HG03066 (cell line): ENCODE measurements around the gene ACOT8.
"Not testable (repeated sequence)": the region's sequence is repeated elsewhere in the genome, so short reads cannot be mapped to it uniquely, and the experiment has no call there.

Experiments
- ATAC-seq: cut with Tn5 transposase; IDR thresholded peaks from one replicate; pipeline ENCODE4 v1.9.1; 2021; ENCODE audit warnings: low read depth; ENCODE audit not compliant: unreplicated experiment

Gene ACOT8

GRCh38 chr20:45832619-45833018 is 24.6 kb downstream of the ACOT8 start:
- no peak for ATAC-seq

- not testable (repeated sequence) for ATAC-seq
These were observed 27.5 kb downstream of the ACOT8 start for GRCh38 chr20:45829673-45830106.

GRCh38 chr20:45828589-45828988 is 28.6 kb downstream of the ACOT8 start:
- ATAC-seq, result no peak

GRCh38 chr20:45827712-45828111 is 29.5 kb downstream of the ACOT8 start:
- ATAC-seq, result no peak

GRCh38 chr20:45827030-45827652 is 30.1 kb downstream of the ACOT8 start, which contains the start of gene TNNC2:
TNNC2 (minus strand) TSS chr20:45827312; CDS start chr20:45827248, 64 bp downstream.
- no peak for ATAC-seq

- ATAC-seq, result no peak
These were observed 30.7 kb downstream of the ACOT8 start for GRCh38 chr20:45826381-45827019.

- no peak for ATAC-seq
These were observed 33.0 kb downstream of the ACOT8 start for GRCh38 chr20:45823949-45824835.

GRCh38 chr20:45822857-45823256 is 34.3 kb downstream of the ACOT8 start:
- ATAC-seq, result no peak

GRCh38 chr20:45821947-45822346 is 35.2 kb downstream of the ACOT8 start:
- no peak for ATAC-seq

- ATAC-seq, result no peak
These were observed 37.7 kb downstream of the ACOT8 start for GRCh38 chr20:45819466-45819865.

- ATAC-seq, result no peak
These were observed 39.0 kb downstream of the ACOT8 start for GRCh38 chr20:45818239-45818638.

- no peak for ATAC-seq
These were observed 39.6 kb downstream of the ACOT8 start for GRCh38 chr20:45817376-45818194.

- ATAC-seq, result no peak
These were observed 40.2 kb downstream of the ACOT8 start for GRCh38 chr20:45816951-45817350.

GRCh38 chr20:45814314-45814713 is 42.9 kb downstream of the ACOT8 start:
- no peak for ATAC-seq

- ATAC-seq, result no peak
These were observed 43.7 kb downstream of the ACOT8 start for GRCh38 chr20:45813489-45813888.

- ATAC-seq, result no peak
These were observed 44.2 kb downstream of the ACOT8 start for GRCh38 chr20:45813006-45813340.

GRCh38 chr20:45812157-45813005 is 44.8 kb downstream of the ACOT8 start, which contains the start of gene UBE2C:
UBE2C (plus strand) TSS chr20:45812644; CDS start chr20:45812696, 52 bp downstream.
- ATAC-seq, result peak; percentile 99

- ATAC-seq, result no peak
These were observed 46.8 kb downstream of the ACOT8 start for GRCh38 chr20:45810191-45810970.

- ATAC-seq, result no peak
These were observed 55.3 kb downstream of the ACOT8 start for GRCh38 chr20:45801851-45802250.
